Measurements from ENCODE around the gene ESRRA.

The ESRRA gene

GRCh38 chr11:64261556-64262080 lies 43.7 kb upstream of the ESRRA start:
- H3K4me3 ChIP-seq (ENCODE audit: low read depth, low read length) = no peak overlapping the region
- no peak for DNase-seq (ENCODE audit: low read depth)
- no peak for TF ChIP-seq CTCF (conservative IDR thresholded peaks at IDR 0.05; ENCODE audit: low read depth, low read length)

DNA sequence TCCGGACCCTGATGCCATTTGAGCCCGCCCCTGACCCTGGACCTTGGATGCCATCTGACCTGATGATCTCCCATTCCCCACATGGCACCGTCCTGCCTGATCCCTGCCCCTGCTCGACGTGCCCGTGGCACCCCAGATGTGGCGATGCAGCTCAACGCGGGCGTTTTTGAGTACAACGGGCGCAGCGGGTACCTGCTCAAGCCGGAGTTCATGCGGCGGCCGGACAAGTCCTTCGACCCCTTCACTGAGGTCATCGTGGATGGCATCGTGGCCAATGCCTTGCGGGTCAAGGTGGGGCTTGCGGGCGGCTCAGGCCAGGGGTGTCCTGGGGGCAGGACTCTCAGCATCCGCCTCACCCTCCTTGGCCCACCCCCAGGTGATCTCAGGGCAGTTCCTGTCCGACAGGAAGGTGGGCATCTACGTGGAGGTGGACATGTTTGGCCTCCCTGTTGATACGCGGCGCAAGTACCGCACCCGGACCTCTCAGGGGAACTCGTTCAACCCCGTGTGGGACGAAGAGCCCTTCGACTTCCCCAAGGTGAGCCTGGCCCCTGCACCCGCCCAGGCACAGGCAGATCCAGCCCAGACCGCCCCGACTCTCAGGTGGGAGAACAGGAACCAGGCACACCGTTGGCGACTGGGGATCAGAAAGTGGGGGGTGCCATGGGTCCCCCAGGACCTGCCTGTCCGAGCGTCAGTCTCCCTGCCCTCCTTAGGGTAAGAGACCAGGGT lies 42.9 kb upstream of the ESRRA start:
- H3K4me3 ChIP-seq (ENCODE audit: low read depth, low read length) = no peak overlapping the region
- no peak for TF ChIP-seq CTCF (conservative IDR thresholded peaks at IDR 0.05; ENCODE audit: low read depth, low read length)
- DNase-seq (ENCODE audit: low read depth) = no peak

GRCh38 chr11:64263021-64263946 lies 42.0 kb upstream of the ESRRA start:
- peak; percentile 82 for DNase-seq (ENCODE audit: low read depth)
- no peak overlapping the region for H3K4me3 ChIP-seq (ENCODE audit: low read depth, low read length)
- TF ChIP-seq CTCF (conservative IDR thresholded peaks at IDR 0.05; ENCODE audit: low read depth, low read length) = no peak

- no peak for TF ChIP-seq CTCF (conservative IDR thresholded peaks at IDR 0.05; ENCODE audit: low read depth, low read length)
- no peak overlapping the region for H3K4me3 ChIP-seq (ENCODE audit: low read depth, low read length)
- no peak for DNase-seq (ENCODE audit: low read depth)
Observed at GRCh38 chr11:64263947-64264317, 41.4 kb upstream of the ESRRA start.

- H3K4me3 ChIP-seq (ENCODE audit: low read depth, low read length) = no peak overlapping the region
- no peak for DNase-seq (ENCODE audit: low read depth)
- no peak for TF ChIP-seq CTCF (conservative IDR thresholded peaks at IDR 0.05; ENCODE audit: low read depth, low read length)
Observed at GRCh38 chr11:64264371-64264852, 40.9 kb upstream of the ESRRA start.

DNA sequence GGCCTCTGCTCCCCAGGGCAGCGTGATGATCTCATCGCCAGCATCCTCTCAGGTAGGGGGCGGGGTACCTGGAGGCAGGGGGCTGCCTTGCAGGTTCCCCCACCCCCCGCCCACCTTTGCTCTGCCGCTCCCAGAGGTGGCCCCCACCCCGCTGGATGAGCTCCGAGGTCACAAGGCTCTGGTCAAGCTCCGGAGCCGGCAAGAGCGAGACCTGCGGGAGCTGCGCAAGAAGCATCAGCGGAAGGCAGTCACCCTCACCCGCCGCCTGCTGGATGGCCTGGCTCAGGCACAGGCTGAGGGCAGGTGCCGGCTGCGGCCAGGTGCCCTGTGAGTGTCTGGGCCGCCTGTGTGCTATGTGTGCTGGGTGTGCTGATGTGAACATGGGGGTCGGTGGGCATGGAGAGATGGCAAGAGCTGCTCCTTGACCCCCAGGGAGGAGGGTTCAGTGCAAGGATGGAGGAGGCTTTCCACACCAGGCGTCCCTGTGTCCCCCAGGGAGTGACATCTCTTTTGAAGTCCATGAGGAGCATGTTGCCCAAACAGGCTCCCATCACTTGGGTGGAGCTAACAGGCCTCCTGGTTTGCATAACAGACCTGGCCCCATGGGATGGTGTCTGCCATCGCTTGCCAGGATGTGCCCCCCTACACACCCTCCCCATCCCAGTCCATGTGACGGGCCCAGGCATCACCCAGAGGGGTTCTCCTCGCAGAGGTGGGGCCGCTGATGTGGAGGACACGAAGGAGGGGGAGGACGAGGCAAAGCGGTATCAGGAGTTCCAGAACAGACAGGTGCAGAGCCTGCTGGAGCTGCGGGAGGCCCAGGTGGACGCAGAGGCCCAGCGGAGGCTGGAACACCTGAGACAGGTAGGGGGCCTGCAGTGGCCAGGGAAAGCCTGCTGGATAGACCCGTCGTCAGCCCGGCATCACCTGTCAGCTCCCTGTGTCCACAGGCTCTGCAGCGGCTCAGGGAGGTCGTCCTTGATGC lies 39.9 kb upstream of the ESRRA start:
- TF ChIP-seq CTCF (conservative IDR thresholded peaks at IDR 0.05; ENCODE audit: low read depth, low read length) = no peak
- no peak for DNase-seq (ENCODE audit: low read depth)
- no peak overlapping the region for H3K4me3 ChIP-seq (ENCODE audit: low read depth, low read length)
